NCI-H2171 treated with DMSO at 0.1 percent for 48 hours (cell line): ENCODE results near the gene IDUA.

Source experiments
- DNase-seq: peaks from one replicate; lab custom pipeline; 2025; lab: John Stamatoyannopoulos, UW

IDUA gene

GRCh38 chr4:956531-957230 lies 30.2 kb upstream of the IDUA start:
- no peak for DNase-seq

DNA sequence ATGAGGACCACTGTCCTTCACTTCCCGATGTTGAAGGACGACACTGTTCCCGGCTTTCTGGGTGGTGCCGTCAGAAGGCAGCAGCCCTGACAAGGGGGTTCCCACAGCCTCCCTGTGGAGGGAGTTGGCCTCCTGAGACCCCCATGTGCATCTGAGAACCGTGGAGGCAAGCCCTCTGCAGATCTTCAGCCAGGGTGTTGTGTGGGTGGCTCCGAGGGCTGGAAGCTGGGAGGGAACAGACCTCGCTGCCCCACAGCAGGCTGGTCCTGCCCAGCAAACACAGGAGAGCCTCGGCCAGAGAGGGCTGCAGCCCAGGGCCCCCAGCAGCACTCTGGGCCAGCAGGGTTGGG lies 29.6 kb upstream of the IDUA start:
- no peak for DNase-seq

DNA sequence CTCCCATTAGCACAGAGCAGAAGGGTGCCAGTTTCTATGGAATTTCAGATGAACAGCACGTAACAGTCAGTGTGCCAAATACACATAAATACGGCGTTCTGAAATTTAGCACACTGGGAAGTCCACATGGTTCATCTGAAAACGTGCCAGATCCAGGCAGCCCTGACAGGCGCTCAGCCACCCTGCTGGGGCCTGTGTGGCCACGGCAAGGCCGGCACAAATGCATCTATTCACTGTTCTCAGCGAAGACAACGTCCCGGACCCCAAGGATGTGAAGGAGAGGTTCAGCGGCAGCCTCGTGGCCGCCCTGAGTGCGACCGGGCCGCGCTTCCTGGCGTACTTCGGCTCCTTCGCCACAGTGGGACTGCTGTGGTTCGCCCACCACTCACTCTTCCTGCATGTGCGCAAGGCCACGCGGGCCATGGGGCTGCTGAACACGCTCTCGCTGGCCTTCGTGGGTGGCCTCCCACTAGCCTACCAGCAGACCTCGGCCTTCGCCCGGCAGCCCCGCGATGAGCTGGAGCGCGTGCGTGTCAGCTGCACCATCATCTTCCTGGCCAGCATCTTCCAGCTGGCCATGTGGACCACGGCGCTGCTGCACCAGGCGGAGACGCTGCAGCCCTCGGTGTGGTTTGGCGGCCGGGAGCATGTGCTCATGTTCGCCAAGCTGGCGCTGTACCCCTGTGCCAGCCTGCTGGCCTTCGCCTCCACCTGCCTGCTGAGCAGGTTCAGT lies 29.1 kb upstream of the IDUA start:
- no peak for DNase-seq

DNA sequence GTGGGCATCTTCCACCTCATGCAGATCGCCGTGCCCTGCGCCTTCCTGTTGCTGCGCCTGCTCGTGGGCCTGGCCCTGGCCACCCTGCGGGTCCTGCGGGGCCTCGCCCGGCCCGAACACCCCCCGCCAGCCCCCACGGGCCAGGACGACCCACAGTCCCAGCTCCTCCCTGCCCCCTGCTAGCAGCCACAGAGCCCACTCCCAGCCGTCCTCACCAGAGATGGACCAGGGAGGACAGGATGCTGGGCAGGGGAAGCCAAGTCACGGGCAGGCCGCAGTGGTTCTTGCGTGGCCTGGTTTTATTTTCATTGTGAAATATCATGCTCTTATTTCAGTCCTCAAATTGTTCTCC lies 28.6 kb upstream of the IDUA start:
- DNase-seq, result no peak

DNA sequence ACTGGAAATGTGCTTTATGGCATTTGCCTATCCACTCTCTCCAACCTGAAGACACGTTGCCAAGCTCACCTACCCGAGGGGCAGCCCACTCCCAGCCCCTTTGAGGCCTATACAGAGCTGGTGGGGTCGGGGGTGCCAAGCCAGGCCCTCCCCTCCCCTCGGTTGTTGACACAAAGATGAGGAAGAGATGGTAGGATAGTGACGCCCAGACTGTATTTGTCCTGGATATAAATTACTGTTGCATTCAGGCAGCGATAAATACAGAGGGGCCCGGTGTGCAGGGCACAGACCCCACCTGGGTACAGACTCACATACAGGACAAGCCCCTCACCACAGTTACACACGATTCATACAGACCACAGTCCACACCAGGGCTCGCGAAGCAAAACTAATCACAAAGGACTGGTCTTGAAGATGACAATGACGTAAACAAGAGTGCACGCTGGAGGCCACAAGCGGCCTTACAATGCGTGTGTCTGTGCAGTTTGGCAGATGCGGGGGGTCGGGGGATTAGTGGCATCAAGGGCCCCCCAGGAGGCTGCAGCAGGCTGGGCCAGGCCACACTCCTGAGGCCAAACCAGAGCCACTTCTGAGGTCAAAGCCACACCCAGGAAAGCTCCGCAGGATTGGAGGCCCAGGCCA lies 28.0 kb upstream of the IDUA start:
- no peak for DNase-seq

GRCh38 chr4:959338-960139 lies 27.3 kb upstream of the IDUA start:
- no peak for DNase-seq

DNA sequence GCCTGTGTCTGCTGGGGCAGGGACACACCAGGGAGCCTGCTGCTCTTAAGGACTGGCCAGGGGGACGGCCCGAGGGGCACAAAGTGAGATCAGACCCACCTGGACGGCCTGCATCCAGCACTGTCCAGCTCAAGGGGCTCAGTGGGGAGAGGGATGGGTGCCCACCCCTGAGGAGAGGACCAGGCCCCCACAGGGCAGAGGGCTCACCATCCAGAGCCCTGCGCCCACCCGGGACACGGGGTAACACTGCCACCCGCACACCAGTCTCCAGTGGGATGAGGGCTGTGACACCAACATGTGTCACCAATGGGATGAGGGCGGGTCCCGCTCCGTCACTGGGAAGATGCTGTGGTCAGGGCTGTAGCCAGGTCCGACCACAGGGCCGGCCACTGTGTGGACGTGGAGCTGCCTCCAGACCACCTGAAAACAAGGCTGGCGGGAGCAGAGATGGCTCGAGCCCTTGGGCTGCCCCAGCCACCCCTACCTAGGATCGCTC lies 26.7 kb upstream of the IDUA start:
- DNase-seq, result no peak

DNA sequence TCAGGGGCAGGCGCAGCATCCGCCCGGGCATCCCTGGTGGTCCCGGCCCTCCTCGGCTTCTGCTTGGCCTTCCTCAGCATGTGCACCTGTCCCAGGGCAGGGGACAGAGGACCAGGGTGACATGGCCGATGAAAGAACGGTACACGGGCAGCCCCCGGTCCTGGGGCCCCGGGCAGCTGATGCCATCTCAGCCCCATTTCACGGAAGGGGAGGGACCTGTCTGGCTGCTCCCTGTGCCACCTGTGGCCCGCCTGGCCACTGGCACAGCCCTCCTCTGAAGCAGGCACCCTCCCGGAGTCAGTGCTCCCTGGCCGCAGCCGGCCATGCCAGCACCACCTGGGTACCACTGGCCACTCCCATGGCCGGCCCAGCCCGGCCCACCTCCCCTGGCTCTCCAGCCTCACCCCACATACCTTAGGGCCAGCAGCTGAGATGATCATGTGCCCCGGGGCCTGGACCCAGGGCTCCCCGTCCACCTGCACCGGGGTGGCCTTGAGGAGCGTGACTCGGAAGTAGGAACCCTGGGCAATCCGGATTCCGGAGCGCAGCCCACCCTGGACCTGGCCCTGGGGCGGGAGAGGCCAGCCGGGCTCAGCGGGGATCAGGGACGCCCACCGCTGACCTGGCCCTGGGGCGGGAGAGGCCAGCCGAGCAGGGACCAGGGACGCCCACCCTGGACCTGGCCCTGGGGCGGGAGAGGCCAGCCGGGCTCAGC lies 26.1 kb upstream of the IDUA start:
- DNase-seq, result no peak

- DNase-seq, result no peak
Measured at GRCh38 chr4:961351-962230, 25.3 kb upstream of the IDUA start.

- DNase-seq, result peak; percentile 2
Measured at GRCh38 chr4:962231-963208, 24.3 kb upstream of the IDUA start.

- DNase-seq, result no peak
Measured at GRCh38 chr4:963276-964225, 23.3 kb upstream of the IDUA start.

DNA sequence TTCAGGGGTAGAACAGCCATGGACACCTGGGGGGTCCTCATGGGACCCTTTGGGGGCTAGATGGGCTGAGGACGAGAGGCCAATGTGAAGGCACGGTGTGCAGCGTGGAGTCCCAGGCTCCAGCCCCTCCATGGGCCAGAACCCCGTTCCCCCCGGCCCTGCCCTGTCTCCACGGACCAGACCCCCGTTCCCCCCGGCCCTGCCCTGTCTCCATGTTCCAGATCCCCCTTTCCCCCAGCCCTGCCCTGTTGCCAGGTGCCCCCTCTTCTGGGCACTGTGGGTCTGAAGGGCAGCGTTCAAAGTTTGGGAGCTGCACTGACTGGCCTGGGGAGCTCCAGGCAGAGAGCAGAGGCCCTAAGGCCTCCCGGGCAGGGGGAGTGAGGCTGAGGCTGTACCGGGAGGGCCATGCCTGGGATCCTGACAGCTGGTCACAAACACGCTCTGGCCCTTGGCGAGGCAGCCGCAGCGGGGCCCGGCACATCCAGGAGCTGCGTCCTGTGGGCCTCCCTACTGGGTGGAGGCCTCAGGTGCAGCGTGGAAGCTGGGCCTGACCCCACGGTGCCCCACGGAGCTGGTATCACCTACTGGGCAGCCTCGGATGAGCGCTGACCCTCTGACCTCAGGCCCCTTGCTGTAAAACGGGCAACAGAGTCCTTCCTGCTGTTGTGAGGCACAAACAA lies 22.4 kb upstream of the IDUA start:
- DNase-seq, result no peak

GRCh38 chr4:965048-965765 lies 21.6 kb upstream of the IDUA start:
- no peak for DNase-seq

- no peak for DNase-seq
Measured at GRCh38 chr4:965766-966134, 21.1 kb upstream of the IDUA start.

DNA sequence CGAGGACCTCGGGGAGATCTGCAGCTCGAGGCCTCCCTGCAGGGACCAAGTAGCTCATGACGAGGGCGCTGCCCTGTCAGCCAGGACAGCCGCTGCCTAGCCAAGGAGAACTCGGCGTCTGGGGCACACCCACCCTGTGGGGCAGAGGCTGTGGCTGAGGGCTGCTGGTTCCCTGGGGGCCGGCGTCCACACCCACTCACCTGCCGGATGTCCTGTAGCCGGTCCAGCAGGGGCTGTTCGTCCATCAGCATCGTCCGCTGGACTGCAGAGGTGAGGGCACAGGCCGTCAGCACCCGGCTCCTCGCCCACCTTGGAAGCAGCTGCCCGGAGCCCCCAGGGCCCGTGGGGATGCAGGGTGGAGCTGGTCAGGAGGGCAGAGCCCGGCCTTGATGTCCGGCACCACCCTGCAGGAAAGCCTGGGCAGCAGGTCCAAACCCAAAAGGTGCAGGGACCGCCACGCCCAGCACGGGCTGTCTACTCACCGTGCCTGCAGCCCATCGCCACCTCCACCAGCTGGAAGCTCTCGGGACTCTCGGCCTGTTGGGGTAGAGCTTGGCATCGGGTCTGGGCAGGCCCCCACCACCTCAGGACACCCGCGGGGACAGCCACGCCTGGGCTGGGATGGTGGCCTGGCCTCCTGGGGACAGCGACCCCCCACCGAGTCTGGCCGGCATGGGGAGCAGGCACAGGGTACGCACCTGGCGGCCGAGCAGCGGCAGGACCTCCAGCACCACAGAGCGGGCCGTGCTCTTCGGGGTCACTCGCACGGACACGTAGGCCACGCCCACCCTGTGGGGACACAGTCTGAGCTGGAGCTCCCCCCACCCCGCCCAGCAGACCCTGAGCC lies 20.4 kb upstream of the IDUA start:
- DNase-seq, result no peak
